ENCODE data around the gene PTTG1IP.
"Not testable (repeated sequence)": the region's sequence is repeated elsewhere in the genome, so short reads cannot be mapped to it uniquely, and the experiment has no call there.

The PTTG1IP gene

GRCh38 chr21:44886113-44887075 lies 12.9 kb upstream of the PTTG1IP start:
- no peak for DNase-seq (ENCODE audit: insufficient read length, low spot score)
- no peak for FAIRE-seq

GRCh38 chr21:44885615-44886014 lies 12.1 kb upstream of the PTTG1IP start:
- FAIRE-seq (no peak), DNase-seq (ENCODE audit: insufficient read length, low spot score) (no peak)

- FAIRE-seq (no peak), DNase-seq (ENCODE audit: insufficient read length, low spot score) (no peak)
These were observed 10.6 kb upstream of the PTTG1IP start for GRCh38 chr21:44884097-44884496.

GRCh38 chr21:44883250-44883649 lies 9.8 kb upstream of the PTTG1IP start:
- DNase-seq (ENCODE audit: insufficient read length, low spot score) (no peak), FAIRE-seq (no peak)

GRCh38 chr21:44881198-44881872 lies 7.8 kb upstream of the PTTG1IP start:
- no peak for DNase-seq (ENCODE audit: insufficient read length, low spot score)
- FAIRE-seq: no peak

- FAIRE-seq (no peak), DNase-seq (ENCODE audit: insufficient read length, low spot score) (peak; percentile 36)
These were observed 7.1 kb upstream of the PTTG1IP start for GRCh38 chr21:44880405-44881197.

- FAIRE-seq; DNase-seq (ENCODE audit: insufficient read length, low spot score): not testable (repeated sequence)
These were observed 5.7 kb upstream of the PTTG1IP start for GRCh38 chr21:44879238-44879637.

- DNase-seq (ENCODE audit: insufficient read length, low spot score) (no peak), FAIRE-seq (no peak)
These were observed 4.8 kb upstream of the PTTG1IP start for GRCh38 chr21:44878053-44878982.

GRCh38 chr21:44876849-44877575 lies 3.5 kb upstream of the PTTG1IP start:
- FAIRE-seq (no peak), DNase-seq (ENCODE audit: insufficient read length, low spot score) (no peak)

- DNase-seq (ENCODE audit: insufficient read length, low spot score): no peak
- FAIRE-seq: no peak
These were observed 1.8 kb upstream of the PTTG1IP start for GRCh38 chr21:44875316-44875700.

- no peak for DNase-seq (ENCODE audit: insufficient read length, low spot score)
- no peak for FAIRE-seq
These were observed 1.2 kb upstream of the PTTG1IP start for GRCh38 chr21:44874497-44875315.

GRCh38 chr21:44874240-44874496 lies 678 bp upstream of the PTTG1IP start:
- DNase-seq (ENCODE audit: insufficient read length, low spot score) (no peak), FAIRE-seq (no peak)

GRCh38 chr21:44872649-44873355 lies 688 bp downstream of the PTTG1IP start:
- DNase-seq (ENCODE audit: insufficient read length, low spot score) (no peak), FAIRE-seq (no peak)

GRCh38 chr21:44872323-44872648 lies 1.2 kb downstream of the PTTG1IP start:
- DNase-seq (ENCODE audit: insufficient read length, low spot score): no peak
- FAIRE-seq: no peak

GRCh38 chr21:44871576-44872269 lies 1.8 kb downstream of the PTTG1IP start:
- no peak for FAIRE-seq
- no peak for DNase-seq (ENCODE audit: insufficient read length, low spot score)

- DNase-seq (ENCODE audit: insufficient read length, low spot score) (no peak), FAIRE-seq (no peak)
These were observed 2.6 kb downstream of the PTTG1IP start for GRCh38 chr21:44870748-44871495.
